HG03280 (cell line): Measurements from ENCODE around the gene ARID1B.

Experiments
- ATAC-seq: cut with Tn5 transposase; IDR thresholded peaks from one replicate; pipeline ENCODE4 v1.9.1; 2021; ENCODE audit warnings: mild to moderate bottlenecking, moderate library complexity; ENCODE audit not compliant: unreplicated experiment

The ARID1B gene

DNA sequence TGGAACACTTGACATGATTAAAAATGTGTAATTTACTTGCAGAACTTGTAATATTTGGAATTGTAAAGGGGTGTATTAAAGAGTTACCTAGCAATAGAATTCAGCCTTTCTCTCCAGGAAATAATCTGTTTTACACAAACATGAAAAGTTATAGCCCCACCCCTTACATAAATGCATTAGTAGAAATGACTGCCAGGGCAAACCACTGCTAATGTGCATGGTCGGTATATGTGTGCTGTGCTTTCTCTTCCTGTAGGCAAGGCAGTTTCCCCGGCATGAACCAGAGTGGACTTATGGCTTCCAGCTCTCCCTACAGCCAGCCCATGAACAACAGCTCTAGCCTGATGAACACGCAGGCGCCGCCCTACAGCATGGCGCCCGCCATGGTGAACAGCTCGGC lies 389.6 kb downstream of the ARID1B start:
- ATAC-seq: no peak

- no peak for ATAC-seq
Measured at GRCh38 chr6:157167837-157168236, 390.7 kb downstream of the ARID1B start.

DNA sequence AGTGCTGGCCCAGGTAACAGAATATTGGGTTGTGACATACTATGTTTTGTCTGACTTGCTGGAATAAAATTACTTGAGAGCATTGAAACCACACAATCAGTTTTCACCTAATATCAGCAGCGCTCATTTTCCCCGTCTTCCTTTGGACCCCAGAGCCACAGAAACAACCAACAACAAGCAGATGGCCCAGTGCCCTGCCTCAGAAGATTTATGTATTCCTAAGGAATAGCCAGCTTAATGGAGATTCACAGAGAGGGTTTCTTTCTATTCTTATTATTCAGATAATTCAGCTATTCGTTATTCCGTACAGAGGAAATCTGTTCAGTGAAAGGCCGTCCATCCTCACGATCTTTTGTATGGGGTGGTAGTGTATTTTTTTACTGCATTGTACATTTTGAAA lies 391.3 kb downstream of the ARID1B start:
- no peak for ATAC-seq

DNA sequence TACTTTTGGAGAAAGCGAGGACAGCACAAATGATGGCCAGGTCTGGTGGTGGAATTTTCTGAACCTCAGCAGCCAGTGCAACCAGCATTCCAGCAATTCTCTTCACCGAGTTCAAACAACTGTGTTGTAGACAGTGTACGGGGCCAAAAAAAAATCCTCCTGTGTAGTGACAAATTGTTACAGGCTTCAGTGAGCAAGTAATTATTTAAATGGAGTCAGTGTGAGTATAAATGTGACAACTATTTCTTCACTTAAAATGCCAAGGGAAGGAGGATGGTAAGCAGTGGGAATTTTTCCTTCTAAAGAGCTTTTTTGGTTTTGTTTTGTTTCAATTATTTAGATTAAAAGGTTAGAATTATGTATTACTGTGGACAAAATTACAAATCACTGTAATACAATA lies 392.0 kb downstream of the ARID1B start:
- ATAC-seq: no peak

GRCh38 chr6:157169656-157170055 lies 392.5 kb downstream of the ARID1B start:
- ATAC-seq: no peak

GRCh38 chr6:157170535-157170934 lies 393.4 kb downstream of the ARID1B start:
- no peak for ATAC-seq

DNA sequence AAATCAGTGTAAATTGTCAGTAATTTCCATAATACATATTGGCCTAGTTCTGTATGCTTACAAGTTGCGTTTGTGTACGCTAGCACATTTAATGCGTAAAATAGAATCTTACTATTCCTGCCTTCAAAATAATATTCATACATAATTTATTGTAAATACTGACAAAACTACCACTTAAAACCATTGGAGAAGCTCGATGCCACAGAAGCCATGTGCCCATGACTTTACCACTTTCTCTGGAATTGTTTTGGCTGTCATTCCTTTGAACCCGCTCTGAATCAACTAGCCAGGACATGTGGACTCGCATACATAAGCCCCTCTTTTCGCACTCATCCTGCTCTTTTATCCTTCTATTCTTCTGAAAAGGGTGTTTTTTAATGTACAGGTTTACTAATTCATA lies 394.6 kb downstream of the ARID1B start:
- no peak for ATAC-seq

DNA sequence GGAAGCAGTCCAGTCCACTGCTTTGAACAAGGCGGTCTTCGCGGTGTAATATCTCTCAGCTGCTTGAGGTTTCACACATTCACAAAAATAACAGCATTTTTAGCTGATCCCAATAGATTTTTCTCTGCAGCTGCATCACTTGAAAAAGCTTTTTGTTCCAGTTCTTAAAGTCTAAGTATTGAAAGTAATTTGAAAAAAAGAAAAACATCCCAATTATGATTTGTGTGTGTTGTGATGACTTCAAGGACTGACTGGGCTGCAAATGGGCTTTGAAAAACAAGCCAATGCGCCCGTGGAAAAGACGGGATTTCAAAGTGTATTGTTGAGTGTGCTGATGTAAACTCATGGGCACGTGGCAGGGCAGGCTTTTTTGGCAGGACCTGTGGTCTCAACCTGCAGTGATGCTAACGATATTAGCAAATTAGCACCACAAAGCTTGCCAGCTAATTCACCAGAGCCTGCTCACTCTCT lies 395.1 kb downstream of the ARID1B start:
- no peak for ATAC-seq

DNA sequence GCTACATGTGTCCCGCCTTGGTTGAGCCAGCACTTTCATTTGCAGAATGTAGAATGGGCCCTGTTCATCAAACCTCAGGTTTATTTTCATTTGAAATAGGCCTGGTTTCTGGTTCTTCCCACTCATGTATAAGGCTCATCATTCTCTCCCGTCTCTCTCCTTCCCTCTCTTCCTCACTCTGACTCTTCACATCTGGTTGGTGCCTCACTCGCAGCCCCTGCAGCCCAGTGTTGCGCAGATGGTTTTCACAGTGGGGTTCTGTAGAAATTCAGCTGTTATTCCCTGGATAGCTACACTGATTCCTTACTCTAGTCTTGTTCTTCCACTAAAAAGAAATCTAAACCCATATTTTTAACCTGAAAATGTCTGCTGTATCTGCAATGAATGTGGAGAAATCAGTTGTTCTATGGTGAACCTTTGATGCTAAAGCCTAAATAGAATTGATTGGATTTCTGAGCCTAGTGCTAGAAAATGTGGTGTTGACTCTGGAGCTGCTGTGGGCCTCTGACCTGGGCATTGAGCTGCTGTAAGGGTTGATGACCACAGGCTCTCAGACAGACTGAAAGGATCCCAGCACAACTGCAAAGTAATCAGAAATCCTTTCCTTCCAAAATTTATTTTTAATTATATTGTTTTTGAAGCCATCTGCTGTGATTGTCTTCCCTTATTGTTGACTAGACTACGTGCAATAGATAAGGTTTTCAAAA lies 395.8 kb downstream of the ARID1B start:
- ATAC-seq: no peak

DNA sequence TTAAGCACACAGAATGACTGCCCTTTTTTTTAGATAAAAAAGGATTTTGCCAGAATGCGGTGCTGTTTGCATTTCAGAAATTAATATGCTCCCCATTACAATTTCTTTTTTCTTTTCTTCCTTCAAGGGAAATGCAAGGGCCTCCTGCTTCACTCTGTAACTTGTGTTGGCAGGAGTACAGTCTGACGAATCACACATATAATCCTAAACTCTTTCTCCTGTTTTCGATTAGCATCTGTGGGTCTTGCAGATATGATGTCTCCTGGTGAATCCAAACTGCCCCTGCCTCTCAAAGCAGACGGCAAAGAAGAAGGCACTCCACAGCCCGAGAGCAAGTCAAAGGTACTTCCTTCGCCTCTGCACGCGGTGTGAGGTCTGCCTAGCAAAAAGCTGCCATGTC lies 396.6 kb downstream of the ARID1B start:
- no peak for ATAC-seq

DNA sequence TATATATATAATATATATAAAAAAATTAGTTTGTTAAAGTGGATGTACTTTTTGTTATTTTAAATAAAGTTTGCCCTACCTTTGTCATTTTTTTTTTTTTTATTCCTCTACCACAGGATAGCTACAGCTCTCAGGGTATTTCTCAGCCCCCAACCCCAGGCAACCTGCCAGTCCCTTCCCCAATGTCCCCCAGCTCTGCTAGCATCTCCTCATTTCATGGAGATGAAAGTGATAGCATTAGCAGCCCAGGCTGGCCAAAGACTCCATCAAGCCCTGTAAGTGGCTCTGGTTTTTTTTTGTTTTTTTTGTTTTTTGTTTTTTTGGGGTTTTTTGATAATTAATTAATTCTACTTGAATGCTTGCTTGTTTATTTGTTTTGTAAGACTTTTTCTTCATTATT lies 397.6 kb downstream of the ARID1B start:
- ATAC-seq: no peak

DNA sequence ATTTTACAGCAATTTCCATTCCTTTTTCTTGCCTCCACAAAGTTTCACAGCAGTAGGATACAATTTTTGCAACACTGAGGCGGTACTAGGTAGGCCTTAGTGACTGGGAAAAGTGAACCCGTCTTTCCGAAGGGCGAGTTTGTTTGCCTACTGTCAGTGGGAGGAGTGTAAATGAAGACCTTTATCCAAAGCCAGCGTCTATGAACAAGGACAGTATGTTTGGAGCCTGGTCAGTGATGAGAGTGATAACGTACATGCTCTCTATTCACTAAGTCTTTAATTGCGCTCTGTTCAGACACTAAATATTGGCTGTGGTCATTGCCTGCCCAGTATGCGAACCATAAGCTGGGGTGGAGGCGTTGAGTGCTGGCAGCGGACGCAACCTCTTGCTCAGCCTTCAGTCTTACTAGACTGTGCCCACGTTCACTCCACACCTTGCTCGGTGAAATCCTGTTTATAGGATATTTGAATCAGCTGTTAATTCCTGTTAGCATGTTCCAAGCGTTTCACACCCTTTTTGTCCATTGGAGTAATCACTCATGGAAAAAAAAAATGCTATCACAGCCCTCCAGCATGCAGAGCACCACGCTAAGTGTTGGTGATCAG lies 400.7 kb downstream of the ARID1B start:
- ATAC-seq: no peak

DNA sequence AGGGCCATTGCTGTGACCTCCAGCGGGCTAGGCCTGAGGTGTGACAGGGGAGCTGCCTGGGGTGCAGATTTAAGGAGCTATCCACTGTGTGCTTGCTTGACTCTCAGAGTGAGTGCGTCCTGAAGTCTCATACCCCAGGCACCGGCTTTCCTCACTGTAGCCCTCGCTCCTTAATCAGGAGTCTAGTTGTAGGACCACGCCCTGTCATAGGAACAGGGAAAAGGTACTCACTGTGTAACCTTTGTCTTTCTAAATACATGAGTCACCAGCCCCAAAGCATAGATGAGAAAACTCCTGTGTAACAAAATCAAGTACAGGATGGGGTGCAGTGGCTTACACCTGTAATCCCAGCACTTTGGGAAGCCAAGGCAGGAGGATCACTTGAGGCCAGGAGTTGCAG lies 404.5 kb downstream of the ARID1B start:
- ATAC-seq: no peak

GRCh38 chr6:157182503-157183264 lies 405.5 kb downstream of the ARID1B start:
- no peak for ATAC-seq

- peak; percentile 83 for ATAC-seq
Measured at GRCh38 chr6:157184202-157185015, 407.2 kb downstream of the ARID1B start.

- no peak for ATAC-seq
Measured at GRCh38 chr6:157185171-157185570, 408.0 kb downstream of the ARID1B start.

DNA sequence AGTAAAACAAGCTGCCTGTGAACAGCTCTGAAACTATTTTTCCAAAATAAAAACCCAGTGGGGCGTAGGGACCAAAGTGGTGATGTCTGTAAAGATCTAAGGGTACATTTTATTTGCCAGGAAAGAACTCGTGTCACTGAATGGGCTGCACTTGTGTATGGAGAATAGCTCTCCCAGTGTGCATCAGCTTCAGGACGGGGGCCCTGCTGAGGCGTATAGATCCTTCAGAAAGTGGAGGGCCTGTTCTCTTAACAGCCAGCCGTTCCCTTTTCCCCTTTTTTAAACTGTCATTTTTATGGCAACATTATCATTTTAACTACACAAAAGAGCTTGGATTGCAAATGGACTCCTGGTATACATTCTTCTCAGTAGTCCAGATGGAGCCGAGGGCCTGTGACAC lies 408.8 kb downstream of the ARID1B start:
- ATAC-seq: no peak

DNA sequence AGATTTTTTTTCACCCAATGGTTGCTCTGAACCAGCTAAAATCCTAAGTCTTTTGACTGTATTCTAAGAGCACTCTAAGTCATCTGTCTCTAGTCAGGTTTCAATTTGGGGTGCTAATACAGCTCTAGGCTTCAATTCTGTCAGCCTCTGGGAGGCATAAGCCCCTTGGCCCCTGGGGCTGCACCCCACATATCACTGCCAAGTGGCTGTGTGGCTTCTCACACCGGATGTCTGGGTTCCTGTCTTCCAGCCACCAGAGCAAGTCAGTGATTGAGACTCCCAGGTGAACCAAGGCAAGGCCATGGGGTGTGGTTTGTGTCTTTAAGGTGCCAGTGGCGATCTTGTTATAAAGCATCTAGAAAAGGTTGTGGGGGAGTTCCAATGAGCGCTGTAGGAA lies 409.6 kb downstream of the ARID1B start:
- ATAC-seq: no peak

DNA sequence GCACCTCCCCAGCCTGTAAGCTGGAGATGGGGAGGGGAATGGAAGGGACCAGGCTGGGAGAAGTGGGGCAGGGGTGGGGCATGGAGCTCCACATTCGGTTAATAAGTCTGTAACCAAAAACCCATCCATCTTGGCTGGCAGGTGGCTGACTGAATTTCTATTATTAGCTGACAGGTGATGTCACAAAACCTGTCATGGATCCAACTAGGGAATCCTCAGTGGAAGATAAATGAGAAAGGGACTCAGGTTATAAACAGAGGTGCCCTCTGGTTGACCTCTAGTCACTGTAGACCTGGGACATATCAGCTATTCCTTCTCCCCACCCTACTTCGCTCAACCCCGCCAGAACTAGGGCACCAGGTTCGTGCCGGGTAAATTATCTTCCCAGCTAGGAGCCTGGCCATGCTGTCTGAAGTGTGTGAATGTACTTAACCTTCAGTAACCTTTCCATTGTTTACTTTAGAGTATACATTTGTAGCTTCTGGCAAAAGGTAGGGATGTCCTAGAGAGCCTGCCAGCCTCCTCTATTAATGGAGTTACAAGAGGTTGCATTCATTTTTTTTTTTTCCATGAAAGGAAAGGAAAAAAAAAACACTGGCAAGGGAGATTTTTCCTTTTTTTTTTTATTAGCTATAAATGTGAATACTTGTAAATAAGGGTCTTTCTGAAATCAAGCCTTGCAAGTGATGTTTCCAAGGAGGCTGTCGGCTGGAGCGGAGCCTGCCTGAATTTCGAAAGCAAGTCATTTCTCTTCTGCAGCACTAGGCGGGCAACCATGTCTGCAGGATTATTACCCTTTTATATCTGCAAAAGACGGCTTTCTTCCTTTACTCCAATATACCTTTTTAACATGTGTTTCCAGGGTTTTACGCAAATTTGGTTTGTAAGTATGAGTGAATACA lies 410.3 kb downstream of the ARID1B start:
- ATAC-seq: no peak

DNA sequence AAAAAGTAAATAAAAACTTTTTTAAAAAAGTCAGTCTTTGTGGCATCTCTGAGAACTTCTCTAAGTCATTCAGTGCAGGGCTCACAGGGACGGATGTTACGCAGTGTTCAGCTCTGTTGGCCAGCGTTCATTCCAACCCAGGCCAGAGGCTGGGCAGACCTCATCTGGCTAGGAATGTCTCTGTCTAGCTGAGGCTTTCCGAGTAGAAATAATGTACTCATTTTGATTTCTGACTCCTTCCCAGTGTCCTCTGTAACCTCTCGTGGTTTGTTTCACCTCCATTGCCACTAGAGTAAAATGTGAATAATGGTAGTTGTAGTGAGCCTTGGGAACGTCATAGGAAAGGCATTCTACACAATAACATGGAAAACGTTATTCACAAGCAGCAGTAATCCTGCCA lies 411.0 kb downstream of the ARID1B start:
- no peak for ATAC-seq
